A673 (cell line): Measurements from ENCODE around the gene KIF4B.

ENCODE experiments used
- EZH2 ChIP-seq: fragments of 200-600 bp; sonication (generic); IDR thresholded peaks from 2 replicates; pipeline ENCODE4 v1.6.1; 2017; ENCODE audit warnings: borderline replicate concordance, low read depth, mild to moderate bottlenecking, mixed read lengths, antibody characterized with exemption, low read length; ENCODE audit not compliant: poor library complexity, severe bottlenecking
- TF ChIP-seq, protein P1 (sequence below): fragments of 300-800, 200-600 bp; sonication (generic); conservative IDR thresholded peaks from 2 replicates; pipeline ENCODE4 v1.5.1; 2017; ENCODE audit warnings: low read depth, mild to moderate bottlenecking, antibody characterized with exemption, low read length, moderate library complexity, mixed read lengths

DNA sequence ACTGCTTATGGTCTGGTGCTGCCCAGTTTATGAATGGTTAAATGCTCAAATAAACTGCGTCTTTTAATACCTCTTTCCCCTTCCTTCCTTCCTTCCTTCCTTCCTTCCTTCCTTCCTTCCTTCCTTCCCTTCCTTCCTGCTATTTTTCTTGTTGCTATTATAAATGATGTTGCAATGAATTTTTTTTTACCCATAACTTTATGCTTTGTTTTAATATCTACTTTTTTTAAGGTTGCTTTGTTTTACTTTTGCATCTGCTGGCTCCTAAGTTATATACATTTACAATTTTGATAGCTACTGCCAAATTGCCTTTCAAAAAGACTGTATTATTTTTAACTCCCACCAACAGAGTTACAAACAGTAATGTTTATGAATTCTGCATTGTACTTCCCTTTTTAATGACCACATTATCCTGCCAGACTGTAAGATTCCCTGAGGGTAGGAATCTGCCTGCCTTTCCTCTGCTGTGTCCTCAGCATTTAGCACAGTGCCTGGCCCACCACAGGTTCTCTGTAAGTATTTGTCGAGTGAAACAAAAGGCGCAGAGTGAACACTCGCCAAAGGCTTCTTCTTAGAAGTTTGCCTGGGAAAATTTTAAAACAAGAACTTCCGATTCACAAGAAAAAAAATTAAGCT lies 36.9 kb downstream of the KIF4B start:
- TF ChIP-seq, protein P1, sequence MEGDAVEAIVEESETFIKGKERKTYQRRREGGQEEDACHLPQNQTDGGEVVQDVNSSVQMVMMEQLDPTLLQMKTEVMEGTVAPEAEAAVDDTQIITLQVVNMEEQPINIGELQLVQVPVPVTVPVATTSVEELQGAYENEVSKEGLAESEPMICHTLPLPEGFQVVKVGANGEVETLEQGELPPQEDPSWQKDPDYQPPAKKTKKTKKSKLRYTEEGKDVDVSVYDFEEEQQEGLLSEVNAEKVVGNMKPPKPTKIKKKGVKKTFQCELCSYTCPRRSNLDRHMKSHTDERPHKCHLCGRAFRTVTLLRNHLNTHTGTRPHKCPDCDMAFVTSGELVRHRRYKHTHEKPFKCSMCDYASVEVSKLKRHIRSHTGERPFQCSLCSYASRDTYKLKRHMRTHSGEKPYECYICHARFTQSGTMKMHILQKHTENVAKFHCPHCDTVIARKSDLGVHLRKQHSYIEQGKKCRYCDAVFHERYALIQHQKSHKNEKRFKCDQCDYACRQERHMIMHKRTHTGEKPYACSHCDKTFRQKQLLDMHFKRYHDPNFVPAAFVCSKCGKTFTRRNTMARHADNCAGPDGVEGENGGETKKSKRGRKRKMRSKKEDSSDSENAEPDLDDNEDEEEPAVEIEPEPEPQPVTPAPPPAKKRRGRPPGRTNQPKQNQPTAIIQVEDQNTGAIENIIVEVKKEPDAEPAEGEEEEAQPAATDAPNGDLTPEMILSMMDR: no peak
- TF ChIP-seq EZH2: no peak
